AG09309 (cell line): ENCODE results near the gene TNFRSF1B.
A peak's percentile ranks its signal among the peaks of the same experiment; 100 is the strongest.

Source experiments
- DNase-seq: peaks from one replicate; pipeline ENCODE4 v3.0.0-alpha.2; 2010; ENCODE audit warnings: low read depth
- H3K4me3 ChIP-seq: 2 replicates; pipeline ENCODE4 v1.5.1; 2011; ENCODE audit warnings: mild to moderate bottlenecking, low read depth, low read length, moderate library complexity; ENCODE audit not compliant: control insufficient read depth
- TF ChIP-seq, protein P1 (sequence below): IDR thresholded peaks from 2 replicates; pipeline ENCODE4 v1.5.1; 2011; ENCODE audit warnings: mild to moderate bottlenecking, low read depth, low read length, inconsistent platforms; ENCODE audit not compliant: insufficient read depth, control insufficient read depth; ENCODE audit errors: missing control alignments

Gene TNFRSF1B

DNA sequence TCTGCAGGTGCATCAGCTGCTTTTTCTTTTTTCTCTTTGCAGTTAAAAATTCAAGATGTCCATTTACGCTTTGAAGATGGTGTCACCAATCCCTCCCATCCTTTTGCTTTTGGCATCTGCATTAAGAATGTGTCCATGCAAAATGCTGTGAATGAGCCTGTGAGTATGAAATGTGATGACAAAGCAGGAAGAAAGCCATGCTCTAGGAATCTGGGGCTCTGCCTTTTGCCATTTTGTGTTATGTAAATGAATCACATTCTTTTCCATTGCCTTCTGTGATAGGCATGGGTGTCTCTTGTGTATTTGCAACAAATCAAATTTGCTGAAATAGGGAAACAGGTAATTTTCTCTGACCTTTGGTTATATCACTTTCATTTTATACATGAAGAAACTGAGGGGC lies 82.4 kb downstream of the TNFRSF1B start:
- TF ChIP-seq, protein P1, sequence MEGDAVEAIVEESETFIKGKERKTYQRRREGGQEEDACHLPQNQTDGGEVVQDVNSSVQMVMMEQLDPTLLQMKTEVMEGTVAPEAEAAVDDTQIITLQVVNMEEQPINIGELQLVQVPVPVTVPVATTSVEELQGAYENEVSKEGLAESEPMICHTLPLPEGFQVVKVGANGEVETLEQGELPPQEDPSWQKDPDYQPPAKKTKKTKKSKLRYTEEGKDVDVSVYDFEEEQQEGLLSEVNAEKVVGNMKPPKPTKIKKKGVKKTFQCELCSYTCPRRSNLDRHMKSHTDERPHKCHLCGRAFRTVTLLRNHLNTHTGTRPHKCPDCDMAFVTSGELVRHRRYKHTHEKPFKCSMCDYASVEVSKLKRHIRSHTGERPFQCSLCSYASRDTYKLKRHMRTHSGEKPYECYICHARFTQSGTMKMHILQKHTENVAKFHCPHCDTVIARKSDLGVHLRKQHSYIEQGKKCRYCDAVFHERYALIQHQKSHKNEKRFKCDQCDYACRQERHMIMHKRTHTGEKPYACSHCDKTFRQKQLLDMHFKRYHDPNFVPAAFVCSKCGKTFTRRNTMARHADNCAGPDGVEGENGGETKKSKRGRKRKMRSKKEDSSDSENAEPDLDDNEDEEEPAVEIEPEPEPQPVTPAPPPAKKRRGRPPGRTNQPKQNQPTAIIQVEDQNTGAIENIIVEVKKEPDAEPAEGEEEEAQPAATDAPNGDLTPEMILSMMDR = no peak
- DNase-seq = no peak
- H3K4me3 ChIP-seq = no peak overlapping the region

DNA sequence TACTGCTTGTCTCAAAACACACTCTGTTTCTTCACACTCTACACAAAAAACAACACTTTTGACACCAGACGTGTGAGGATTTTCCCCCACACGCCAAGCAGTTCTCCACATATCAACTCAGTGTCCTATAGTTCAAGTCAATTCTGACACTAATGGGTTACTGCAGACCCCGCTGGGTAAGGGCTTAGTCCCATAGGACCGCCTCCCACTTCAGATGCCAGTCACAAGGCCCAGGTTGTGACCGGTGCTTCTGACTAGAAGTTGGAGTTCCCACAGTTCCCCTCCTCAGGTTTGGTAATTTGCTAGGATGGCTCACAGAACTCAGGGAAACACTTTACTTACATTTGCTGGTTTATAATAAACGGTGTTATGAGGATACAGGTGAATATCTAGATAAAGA lies 83.0 kb downstream of the TNFRSF1B start:
- no peak overlapping the region for H3K4me3 ChIP-seq
- TF ChIP-seq, protein P1 = no peak
- DNase-seq = no peak

DNA sequence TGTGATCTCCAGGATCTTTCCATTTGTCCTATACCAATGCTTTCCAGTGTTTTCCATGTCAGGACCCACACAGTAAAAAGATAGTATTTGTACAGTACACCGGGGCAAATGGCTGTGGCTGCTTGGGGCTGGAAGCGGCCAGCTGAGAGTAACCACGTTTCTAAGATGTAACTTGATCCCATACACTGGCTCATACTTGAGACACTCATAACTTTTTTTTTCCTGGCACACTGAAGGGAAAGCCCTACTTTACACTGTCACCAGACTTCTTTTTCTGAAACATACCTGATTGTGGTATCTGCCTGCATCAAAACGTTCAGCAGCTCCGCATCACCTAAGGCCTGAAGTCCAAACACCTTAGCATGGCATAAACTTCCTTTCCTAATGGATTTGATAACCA lies 84.7 kb downstream of the TNFRSF1B start:
- DNase-seq = peak; percentile 16
- TF ChIP-seq, protein P1 = no peak
- no peak overlapping the region for H3K4me3 ChIP-seq

DNA sequence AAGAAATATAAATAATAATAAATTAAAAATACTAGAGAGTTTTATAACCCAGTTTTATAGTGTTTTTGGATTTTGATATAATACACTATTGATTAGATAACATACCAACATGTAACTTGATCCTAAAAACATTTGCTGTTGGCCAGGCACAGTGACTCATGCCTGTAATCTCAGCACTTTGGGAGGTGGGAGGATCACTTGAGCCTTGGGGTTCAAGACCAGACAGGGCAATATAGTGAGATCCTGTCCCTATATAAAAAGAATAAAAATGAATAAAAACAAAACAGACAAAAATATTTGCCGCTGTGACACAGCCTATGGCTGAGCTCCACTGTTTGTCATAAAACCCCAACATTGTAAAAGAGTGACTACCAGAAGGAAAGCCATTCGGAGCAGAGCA lies 89.1 kb downstream of the TNFRSF1B start:
- TF ChIP-seq, protein P1 = no peak
- H3K4me3 ChIP-seq = no peak overlapping the region
- DNase-seq = no peak

DNA sequence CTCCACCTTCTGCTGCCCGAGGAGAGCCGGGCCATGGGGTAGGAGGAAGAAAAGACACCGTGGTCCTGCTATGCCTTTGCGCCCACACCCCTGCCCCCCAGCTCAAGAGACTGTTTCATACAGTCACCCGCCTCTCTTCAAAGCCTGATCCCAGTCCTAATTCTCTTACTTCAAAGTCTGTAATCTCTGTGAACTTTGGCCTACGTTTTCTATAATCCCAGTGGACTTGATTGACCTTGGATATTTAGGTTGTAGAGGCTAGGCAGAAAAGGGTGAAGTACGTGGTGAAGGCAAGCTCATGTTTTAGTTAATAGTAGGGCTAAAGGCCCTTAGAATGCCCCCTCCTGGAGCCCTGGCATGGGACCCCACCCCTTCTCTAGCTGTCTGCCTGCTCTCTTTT lies 91.5 kb downstream of the TNFRSF1B start:
- H3K4me3 ChIP-seq = no peak overlapping the region
- DNase-seq = no peak
- TF ChIP-seq, protein P1 = no peak
